Head of caudate nucleus (tissue), 42 donors: ENCODE data around the gene ZBTB37.
"Not testable (repeated sequence)": the region's sequence is repeated elsewhere in the genome, so short reads cannot be mapped to it uniquely, and the experiment has no call there.

Source experiments
- DNase-seq, 42 donors: peaks; one replicate each; pipeline versions ENCODE4 v3.0.0 to v3.0.0-alpha.2; 2020 to 2021; ENCODE audit warnings: mixed read lengths in 7 of 42
- intact Hi-C: fragments of 100-400 bp; cut with DNase I; formaldehyde crosslinking; loops from one replicate; pipeline ENCODE4 v1.15.0; 2022

Gene ZBTB37

DNA sequence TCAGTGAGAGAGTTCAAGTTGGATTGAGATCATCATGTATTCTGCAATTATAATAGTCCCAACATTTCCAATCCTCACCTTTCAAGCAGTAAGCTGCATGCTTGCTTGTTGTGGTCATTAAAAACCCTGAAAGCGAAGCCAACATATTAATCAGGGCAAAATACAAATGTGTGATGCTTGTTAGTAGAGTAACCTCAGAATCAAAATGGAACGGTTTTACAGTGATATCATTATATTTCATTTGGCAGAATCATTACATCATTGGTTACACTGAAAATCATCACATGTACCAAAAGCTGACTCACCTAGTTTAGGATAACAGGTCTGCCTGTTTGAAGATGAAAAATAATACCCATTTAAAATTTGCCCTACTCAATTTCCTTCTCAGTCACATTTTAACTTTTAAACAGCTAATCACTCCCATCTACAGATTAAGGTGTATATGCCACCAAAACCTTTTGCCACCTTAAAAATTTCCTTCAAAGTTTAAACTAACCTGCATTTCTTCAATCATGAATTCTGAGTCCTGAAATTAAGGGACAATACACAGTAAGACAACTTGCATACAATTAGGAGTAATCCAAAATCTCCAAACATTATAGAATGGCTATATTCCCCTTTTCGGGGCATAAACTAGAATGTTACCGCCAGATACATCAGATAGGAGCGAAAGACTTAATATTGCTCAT, 3.9 kb upstream of the ZBTB37 start:
- intact Hi-C loops, result no loop called here
- DNase-seq, result no peak

DNA sequence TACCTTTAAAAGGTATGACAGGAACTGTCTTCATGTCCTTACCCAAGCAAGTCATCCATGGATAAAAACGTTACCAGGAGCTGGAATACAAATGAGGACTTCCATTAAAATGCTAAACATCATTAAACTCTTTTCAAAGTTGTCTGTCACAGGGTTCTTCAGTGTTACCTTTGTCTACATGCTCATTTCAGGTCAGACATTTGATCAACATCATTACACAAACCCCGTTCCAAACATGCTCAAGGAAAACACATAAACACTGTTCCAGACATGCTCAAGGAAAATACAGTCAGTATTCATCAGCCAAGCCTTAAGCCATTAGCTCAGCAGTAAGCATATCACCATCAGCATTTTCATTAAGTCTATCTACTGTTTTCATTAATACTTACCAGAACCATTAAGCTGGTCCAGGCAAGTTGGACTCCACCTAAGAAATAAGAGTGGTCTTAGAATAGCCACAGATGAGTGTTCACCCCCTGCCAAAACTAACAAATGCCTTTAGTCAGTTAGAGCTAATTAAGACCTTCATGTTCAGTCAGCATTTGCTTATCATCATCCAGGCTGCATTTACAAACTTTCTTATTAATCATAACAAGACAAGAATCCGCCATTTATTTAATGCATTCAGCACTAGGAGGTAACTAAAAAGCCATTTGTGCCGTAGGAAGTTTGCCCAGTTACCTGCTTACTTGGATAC, 2.6 kb upstream of the ZBTB37 start:
- intact Hi-C loops, result loop anchor here (5.0 kb wide), 1 partner anchor 157 kb away; the partner anchor contains the start of gene RC3H1
- no peak for DNase-seq

DNA sequence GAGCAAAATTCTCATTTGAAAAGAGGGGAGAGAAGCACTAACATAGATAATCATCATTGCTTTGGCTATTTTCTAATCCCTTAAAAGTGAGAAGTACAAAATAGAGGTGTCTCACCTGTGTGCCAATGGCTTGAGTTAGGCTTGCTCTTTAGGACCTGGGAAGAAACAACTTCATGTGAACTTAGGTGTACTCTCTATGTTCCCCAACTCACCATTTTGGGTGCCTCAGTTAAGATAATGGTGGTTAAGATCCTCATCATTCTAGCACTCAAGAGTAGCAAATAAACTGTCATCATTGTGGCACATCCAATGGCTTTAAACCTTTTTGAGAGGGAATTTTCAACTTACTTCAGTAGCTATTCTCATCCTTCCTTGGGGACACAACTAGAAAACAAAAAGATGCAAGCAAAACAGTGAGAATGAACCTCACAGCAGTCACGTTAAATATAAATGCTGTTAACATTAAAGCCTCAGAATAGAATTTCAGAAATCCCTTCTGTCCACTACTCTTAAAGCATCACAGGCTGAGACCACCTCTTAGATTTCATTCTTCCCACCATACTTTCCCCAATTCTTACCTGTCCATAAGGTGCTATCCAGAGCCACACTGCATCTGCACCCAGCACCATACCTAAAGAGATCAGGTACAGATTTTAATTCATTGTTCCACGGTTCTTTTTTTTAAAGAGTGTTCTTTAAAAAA, 1.6 kb upstream of the ZBTB37 start:
- intact Hi-C loops, result loop anchor here (5.0 kb wide), 1 partner anchor 156 kb away; the partner anchor contains the start of gene RC3H1
- no peak for DNase-seq

DNA sequence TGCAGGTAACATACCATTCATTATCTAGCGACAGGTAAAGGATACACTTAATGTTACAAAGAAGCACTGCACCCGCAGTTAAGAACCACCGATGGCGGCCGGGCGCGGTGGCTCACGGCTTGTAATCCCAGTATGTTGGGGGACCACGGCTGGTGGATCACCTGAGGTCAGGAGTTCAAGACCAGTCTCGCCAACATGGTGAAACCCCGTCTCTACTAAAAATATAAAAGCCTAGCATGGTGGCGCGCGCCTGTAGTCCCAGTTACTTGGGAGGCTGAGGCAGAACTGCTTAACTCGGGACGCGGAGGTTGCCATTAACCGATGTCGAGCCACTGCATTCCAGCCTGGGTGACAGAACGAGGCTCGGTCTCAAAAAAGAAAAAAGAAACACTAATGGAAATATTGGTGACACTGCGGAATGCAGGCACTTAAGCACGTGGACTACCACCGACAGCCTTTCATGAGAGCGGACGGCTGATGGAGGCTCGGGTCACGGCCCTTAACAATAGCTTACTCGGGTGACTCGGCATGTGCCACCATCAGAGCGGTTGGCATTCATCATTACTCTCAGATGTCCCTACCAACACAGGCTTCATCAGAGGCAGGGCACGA, 933 bp upstream of the ZBTB37 start:
- intact Hi-C loops, result loop anchor here (5.0 kb wide), 1 partner anchor 155 kb away; the partner anchor contains the start of gene RC3H1
- peak in 9 of 42 donors; percentile 5 to 60 (median 30) for DNase-seq

DNA sequence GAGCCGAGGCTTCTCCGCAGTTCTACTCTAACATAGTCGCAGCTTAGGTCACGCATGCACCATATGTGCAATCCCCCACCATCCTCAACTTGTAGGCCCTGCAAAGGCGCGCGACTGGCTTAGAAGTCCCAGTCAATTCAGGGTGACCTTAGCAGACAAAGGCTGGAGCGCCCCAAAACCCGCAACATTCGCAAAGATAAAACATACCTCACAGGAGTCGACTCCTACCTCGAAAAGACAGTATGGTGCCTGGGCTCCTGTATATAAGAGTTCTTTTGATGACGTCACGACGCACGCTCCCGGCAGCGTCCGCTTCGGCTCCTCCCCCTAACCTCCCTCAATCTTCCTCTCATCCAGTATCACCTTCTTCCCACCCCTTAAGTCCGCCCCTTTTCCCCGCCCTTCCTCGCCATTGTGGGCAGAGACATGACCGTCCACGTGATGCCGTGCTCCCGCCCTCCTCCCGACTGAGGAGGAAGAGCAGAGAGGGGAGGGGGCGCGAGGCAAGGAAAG, 371 bp upstream of the ZBTB37 start, which contains the start of gene GAS5:
Gene GAS5 (minus strand): TSS at position 237 of the 513 bp plus-strand sequence.
- intact Hi-C loops, result loop anchor here (5.0 kb wide), 1 partner anchor 154 kb away; the partner anchor contains the start of gene RC3H1
- peak; percentile 92 to 100 (median 98) for DNase-seq

DNA sequence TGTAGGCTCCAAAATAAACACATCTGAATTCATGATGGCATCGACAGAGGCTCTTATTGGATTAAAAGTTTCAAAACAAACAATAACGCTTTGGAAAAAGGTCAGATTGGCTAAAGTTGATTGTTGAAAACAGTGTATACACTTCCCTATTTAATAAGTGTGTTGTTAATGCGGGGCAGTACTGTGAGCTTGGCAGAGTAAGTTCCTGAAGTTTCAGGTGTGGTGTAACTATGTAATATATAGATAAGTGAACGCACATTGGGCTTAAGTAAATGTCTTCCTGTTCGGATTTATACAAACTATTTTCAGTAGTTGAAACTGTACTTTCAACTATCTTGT, 810 bp downstream of the ZBTB37 start:
- DNase-seq, result no peak
- intact Hi-C loops, result loop anchor here (5.0 kb wide), 1 partner anchor 153 kb away; the partner anchor contains the start of gene RC3H1

DNA sequence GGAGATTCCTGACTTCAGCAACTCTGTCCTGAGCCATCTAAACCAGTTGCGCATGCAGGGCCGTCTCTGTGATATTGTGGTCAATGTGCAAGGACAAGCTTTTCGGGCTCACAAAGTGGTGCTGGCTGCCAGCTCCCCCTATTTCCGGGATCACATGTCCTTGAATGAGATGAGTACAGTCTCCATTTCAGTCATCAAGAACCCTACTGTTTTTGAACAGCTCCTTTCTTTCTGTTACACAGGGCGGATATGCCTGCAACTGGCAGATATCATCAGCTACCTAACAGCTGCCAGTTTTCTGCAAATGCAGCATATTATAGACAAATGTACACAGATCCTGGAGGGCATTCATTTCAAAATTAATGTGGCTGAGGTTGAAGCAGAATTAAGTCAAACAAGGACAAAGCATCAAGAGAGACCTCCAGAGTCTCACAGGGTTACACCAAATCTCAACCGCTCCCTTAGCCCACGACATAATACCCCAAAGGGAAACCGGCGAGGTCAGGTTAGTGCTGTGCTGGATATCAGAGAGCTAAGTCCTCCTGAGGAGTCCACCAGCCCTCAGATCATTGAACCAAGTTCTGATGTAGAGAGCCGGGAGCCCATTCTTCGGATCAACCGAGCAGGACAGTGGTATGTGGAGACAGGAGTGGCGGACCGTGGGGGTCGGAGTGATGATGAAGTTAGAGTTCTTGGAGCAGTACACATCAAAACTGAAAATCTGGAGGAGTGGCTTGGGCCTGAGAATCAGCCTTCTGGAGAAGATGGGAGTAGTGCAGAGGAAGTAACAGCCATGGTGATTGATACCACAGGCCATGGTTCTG, 2.3 kb downstream of the ZBTB37 start:
- intact Hi-C loops, result no loop called here
- DNase-seq, result peak in 32 of 42 donors; percentile 11 to 85 (median 42)

DNA sequence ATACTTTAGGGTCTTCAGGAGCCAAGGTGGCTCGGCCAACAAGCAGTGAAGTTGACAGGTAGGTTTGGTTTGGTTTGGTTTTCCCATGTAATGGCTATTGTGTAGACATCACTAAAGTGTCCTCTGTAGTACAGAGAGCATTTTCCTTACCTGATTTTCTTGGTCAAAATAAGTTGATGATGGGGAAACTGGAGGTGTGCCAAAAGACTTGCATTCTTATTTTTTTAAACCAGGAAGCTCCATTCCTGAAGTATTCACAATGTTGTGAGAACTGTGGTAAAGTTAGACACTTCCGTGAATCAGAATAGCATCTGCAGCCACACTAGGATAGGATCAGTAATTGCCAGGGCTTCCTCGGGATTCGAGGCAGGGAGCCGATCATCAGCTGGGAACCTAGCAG, 2.9 kb downstream of the ZBTB37 start:
- intact Hi-C loops, result no loop called here
- no peak for DNase-seq

DNA sequence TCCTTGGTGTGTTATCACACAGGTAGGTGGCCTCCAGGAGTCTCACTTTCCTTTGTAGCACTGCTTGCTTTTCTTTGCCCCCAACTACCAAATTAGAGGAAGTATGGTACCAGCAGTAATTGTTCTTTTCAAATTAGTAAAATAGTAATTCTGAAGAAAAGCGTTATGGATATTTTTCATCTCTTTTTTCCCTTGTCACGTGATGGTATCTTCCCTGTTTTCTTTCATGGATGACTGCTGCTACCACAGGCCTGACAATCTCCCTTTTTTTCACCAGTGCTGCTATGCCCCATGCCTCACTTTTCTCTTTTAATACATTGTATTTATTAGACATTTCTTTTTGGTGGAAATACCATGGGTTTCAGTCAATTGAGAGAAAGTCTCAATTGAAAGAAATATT, 3.3 kb downstream of the ZBTB37 start:
- no peak for DNase-seq
- intact Hi-C loops, result no loop called here

DNA sequence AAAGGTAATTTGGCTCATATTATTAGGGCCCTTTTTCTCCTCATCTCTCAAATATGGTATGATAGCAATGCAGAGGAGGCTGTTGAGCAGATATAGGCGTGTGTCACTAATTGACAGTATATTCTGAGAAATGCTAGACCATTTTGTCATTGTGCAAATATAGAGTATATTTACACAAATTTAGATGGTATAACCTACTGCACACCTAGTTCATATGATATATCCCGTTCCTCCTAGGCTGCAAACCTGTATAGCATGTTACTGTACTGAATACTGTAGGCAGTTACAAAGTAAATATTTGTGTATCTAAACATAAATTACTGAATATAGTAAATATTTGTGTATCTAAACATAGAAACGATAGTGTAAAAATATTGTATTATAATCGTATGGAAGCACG, 8.6 kb downstream of the ZBTB37 start:
- intact Hi-C loops, result no loop called here
- DNase-seq, result no peak

DNA sequence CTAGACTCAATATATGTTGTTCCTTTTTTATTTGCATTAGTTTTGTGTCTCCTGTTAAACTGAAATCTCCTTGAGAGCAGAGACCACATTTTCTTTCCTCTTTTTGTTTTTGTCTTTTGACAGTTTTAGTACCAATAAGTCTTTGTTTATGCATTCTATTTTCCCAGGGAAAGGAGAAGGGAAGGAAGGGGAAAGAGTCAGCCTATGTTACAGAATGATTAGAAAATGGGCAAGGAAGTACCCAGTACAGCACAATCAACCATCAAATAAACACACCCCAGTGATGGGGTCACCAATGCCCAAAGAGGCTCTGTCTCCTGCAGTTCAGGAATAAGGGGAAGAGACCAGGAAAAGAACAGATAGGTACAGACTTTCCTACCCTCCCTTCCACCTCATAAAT, 10.1 kb downstream of the ZBTB37 start:
- intact Hi-C loops, result no loop called here
- no peak for DNase-seq

DNA sequence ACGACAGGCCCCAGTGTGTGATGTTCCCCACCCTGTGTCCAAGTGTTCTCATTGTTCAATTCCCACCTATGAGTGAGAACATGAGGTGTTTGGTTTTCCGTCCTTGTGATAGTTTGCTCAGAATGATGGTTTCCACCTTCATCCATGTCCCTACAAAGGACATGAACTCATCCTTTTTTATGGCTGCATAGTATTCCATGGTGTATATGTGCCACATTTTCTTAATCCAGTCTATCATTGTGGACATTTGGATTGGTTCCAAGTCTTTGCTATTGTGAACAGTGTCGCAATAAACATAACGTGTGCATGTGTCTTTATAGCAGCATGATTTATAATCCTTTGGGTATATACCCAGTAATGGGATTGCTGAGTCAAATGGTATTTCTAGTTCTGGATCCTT, 12.9 kb downstream of the ZBTB37 start:
- intact Hi-C loops, DNase-seq: not testable (repeated sequence)

DNA sequence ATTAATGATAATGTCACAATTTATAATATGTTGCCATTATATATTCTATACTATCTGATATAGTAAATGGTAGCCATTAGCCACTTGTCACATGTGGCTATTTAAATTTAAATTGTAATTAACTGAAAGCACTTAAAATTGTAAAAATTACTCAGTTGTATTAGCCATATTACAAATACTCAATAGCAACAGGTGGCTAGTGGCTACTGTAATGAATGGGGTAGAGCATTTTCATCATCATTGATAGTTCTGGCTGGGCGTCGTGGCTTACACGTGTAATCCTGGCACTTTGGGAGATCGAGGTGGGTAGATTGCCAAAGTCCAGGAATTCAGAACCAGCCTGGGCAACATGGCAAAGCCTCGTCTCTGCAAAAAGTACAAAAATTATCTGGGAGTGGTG, 16.5 kb downstream of the ZBTB37 start:
- no peak for DNase-seq
- intact Hi-C loops, result no loop called here

DNA sequence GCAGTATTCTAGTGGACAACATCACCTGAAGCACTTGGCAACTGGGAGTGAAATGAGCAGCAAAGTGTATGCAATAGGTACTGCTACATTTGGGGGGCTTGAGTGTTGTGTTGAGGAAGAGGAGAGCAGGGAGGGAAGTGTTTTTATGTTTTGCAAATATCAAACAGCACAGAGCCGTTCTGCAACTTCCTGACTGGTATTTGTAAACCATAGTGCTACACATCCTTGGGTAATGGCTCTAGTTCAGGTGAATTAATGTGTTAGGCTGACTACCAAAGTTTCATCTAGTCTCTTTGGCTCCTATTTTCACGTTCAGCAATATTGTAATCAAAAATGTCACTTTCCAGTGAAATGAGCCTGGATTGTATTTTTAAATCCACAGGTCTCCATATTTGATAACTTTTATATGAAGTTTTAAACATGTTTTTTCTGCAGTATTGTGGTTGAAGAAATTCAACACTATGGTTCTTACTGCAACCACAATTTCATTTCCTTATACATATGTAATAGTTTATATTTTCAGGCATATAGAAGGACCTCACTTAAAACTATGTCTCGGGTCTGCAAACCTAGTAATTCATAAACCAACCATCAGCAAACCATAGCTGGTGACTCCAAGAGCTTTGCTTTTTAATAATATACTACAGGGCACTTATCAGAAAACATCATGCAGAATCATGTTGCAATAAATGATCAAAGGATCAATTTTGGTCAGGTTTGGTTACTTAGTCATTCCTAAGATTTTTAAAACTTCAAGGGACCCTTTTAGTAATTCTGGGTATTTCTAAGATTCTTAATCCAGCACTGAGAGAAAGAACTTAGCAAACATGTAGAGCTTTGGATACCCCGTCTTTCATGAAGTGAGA, 18.8 kb downstream of the ZBTB37 start:
- intact Hi-C loops, result no loop called here
- DNase-seq, result no peak

DNA sequence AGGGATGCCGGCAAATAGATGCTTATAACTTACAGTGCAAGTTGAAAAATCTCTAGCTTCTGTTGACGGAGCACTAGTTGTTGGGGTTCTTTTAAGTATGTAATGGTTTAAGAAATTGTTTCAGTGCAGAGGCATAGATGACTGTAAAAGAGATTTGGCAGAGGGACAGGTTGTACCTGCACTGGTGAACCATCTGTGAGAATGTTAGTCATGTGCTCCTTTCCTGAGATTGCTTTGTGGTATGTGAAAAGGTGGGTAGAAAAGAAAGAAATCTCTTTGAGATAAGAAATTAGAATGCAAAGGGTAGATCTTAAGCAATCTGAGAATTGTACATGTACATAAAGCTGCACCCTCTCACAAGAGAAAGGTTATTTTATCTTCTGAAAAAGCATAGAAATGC, 19.4 kb downstream of the ZBTB37 start:
- no peak for DNase-seq
- intact Hi-C loops, result no loop called here

DNA sequence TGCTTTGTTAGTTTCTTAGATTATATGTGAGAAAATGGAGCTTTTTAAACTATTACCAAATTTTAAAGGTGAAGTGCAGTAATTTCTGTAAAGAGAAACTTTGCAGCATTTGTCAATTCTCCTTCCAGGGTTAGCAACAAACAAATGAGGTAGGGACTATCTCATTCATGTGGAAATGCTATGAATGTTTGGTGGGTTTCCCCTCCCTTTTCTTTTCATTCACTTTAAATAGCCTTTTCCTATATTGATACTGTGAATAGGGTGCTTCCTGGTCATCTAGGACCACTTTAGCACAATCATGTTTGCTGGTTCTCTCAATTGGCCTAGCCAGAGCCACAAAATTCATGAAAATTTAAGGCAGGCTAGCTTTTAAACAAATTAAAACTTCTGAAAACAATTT, 20.6 kb downstream of the ZBTB37 start:
- DNase-seq, result no peak
- intact Hi-C loops, result no loop called here

DNA sequence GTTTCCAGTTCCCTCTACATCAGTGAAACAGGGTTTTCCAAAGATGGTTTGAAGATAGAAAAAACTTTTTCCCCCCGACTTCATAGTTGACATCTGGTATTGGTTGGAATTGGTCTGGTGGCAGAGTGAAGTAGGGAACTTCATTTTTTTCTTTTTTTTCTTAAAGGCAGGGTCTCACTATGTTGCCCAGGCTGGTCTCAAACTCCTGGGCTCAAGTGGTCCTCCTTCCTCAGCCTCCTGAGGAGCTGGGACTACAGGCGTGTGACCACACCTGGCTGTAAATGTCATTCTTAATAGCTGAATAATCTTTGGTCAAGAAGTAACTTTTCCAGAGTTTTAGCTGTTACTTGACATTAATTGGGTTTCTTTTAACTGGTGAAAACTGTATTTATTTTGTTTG, 21.7 kb downstream of the ZBTB37 start:
- intact Hi-C loops, result no loop called here
- DNase-seq, result no peak

DNA sequence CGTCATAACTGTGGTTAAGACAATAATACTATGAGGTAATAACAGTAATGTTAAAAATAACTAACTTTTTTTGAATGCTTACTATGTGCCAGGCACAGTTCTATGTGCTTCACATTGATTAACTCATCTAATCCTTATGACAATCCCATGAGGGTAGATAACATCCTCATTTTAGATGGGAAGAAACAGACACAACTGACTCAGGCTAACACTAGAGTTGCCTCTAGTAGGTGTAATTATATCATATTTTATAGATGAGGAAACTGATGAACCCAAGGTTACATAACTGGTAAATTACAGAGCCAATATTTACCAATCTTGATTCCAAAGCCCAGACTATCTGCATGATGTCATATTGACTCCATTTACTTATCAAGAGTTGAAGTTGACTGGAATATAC, 25.4 kb downstream of the ZBTB37 start:
- DNase-seq, result no peak
- intact Hi-C loops, result no loop called here
